Right hindlimb (tissue), 1 donor: ENCODE results near the gene IGSF3.
A peak's percentile ranks its signal among the peaks of the same experiment; 100 is the strongest.

Experiments used
- DNase-seq: peaks from one replicate; pipeline ENCODE4 v3.0.0-alpha.2; 2018

Gene IGSF3

GRCh38 chr1:116686175-116686574, 18.6 kb upstream of the IGSF3 start:
- DNase-seq = no peak

- DNase-seq = no peak
Measured at GRCh38 chr1:116684575-116684974, 17.0 kb upstream of the IGSF3 start.

- DNase-seq = no peak
Measured at GRCh38 chr1:116682641-116683221, 15.2 kb upstream of the IGSF3 start.

DNA sequence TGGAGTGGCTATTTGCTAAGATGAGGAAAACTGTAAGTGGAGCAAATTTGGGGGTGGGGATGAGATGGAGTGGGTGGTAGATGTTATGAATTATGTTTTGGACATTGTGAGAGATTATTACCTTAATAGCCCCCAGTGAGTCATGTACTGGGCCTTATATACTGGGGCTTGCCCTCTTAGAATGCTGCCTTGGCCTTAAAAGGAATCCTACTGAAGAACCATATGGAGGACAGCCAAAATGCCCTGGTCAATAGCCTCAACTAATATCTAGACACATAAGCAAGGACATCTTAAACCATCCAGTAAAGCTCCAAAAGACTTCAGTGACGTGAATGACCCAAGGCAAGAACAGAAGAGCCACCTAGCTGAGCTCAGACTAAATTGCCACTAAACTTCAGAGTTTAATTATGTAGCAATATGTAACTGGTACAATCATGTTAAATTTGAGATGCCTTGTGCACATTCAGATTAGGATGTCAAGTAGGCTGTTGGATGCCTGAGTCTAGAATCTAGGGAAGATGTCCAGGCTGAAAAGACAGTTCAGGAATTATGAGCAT, 13.9 kb upstream of the IGSF3 start:
- DNase-seq = no peak

GRCh38 chr1:116680752-116681151, 13.2 kb upstream of the IGSF3 start:
- no peak for DNase-seq

DNA sequence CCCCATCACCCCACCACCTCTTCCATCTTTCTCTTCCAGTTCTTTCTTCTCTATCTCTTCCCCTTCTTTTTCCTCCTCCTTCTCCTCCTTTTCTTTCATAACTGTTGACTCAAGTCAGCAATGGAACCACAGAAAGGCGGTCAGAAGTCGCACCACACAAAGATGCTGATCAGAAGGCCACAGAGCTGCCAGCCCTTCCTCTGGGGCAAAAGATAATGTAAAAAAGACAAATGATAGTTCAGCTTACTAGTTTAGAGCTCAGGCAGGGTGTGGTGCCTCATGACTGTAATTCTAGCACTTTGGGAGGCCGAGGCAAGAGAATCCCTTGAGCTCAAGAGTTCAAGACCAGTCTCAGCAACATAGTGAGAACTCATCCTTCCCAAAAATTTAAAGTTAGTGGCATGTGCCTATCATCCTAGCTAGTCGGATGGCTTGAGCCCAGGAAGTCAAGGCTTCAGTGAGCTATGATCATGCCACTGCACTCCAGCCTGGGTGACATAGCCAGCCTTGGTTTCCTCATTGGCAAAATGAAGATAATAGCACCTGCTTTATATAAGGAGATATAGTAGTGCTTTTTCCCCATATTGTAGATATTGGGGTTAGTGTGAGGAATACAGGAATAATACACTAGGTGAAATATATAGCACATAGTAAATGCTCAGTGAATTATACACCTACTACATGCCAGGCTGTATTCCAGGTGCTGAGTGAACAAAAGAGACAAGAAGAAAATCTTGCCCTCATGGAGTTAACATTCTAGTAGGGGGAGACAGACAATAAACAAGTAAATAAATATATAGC, 12.5 kb upstream of the IGSF3 start:
- DNase-seq = no peak

DNA sequence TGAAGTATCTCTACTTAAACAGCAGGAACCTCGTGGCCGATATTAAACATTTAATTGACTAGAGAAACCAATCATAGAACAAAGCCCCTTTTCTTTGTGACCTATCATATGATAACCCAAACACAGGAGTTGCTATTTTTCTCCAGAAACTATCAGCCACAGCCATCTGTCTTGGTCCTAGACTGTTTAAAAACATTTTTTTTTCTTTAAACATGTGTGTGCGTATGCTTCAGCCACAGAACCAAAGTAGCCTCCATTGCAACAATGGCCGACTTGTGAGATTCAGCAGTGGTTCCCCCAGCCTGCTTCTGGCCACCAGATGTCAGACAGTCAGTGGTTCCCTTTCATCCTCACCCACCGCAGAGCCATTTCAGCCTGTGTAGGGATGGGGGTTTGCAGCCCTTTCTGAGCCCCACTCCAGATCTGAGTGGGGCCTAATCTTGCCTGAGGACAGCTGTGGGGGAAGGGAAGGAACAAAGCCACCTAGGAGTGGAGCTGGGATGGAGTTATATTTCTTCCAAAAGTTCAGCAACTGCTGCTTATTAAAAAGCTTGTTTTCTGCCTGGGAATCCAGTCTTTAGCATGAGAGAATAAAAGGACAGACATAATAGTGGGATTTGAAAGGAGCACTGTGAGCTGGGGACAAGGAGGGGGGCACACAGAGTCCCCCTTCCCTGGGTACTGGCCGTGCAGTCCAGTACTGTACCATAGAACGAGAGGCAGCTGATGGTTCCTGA, 11.7 kb upstream of the IGSF3 start:
- no peak for DNase-seq

DNA sequence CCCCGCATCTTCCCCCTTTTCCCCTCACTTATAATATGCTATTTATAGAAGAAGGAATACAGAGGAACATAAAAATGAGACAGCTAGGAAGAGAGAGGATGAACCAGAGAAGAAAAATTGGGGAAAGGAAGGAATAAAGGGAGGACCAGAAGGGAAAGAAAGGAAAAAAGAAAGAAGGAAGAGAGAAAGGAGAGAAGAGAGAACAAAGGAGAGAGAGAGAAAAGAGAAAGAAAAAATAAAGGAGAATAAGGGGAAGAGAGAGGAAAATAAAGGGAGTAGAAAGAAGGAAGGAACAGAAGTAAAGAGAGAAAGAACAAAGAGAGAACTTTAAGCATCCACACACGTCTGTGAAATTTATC, 11.2 kb upstream of the IGSF3 start:
- DNase-seq = no peak

- DNase-seq = no peak
Measured at GRCh38 chr1:116677474-116678062, 10.0 kb upstream of the IGSF3 start.

- DNase-seq = no peak
Measured at GRCh38 chr1:116676291-116676690, 8.8 kb upstream of the IGSF3 start.

DNA sequence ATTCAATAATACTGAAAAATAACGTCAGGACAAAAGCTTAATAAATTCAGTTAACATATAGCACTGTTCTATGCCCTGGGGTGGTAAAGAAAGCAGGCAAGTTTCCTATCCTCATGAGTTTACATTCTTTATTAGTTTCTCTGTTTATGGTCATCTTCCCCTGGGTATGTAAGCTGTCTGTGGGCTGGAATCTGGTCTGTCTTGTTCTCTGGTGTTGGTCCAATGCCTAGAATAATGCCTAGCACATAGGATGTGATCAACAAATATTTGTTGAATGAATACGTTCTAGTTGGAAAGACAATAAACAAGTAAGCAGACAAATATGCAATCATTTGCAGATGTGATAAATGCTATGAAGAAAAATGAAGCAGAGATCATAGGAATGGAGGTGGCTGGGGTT, 7.2 kb upstream of the IGSF3 start:
- DNase-seq = no peak

DNA sequence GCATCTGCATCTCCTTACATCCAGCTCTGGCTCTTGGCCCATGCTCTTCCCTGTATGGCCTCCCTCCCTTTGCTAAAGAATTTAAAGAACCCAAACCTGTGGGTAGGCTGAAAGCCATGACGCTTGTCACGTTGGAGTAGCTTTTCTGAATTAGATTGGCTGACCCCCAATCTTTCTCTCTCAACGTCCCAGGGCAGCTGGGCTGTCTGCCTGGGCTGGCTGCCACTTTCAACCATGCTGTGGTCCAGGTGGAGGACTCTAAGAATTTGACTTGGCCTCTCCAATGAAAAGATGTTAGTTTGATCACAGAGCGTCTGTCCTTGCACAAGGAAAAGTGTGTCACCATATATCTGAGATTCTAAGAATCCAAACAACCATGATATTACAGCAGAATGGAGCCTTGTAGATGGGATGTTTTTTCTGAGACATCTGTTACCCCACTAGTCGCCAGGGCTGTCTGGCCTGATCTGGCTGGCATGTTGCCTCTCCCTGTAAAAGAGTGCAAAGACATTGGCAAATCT, 6.5 kb upstream of the IGSF3 start:
- DNase-seq = peak; percentile 93

GRCh38 chr1:116671912-116672311, 4.4 kb upstream of the IGSF3 start:
- DNase-seq = no peak

DNA sequence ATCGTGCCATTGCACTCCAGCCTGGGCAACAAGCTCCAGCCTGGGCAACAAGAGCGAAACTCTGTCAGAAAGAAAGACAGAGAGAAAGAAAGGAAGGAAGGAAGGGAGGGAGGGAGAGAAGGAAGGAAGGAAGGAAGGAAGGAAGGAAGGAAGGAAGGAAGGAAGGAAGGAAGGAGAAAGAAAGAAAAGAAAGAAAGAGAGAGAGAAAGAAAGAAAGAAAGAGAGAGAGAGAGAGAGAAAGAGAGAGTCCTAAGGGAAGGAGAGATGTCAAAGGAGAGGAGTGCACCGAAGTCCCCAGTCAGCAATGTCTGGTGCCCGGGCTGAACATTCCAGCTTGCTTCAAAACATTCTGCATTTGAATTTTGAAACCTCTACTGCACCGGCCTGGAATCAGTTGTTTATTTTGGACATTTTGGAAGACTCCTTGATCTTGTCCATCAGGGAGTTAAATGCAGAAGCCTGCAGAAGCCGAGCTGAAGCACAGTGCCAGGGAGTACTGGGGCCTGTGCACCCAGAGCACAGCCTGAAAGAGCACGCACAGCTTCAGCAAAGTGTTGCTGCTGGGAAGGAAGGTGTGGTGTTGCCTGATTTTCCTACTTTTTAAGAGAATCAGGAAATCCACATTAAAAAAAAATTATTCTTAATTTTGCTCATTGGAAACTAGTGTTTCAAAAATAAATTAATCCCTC, 3.7 kb upstream of the IGSF3 start:
- DNase-seq = peak; percentile 41

- DNase-seq = no peak
Measured at GRCh38 chr1:116668277-116668676, 744 bp upstream of the IGSF3 start.

DNA sequence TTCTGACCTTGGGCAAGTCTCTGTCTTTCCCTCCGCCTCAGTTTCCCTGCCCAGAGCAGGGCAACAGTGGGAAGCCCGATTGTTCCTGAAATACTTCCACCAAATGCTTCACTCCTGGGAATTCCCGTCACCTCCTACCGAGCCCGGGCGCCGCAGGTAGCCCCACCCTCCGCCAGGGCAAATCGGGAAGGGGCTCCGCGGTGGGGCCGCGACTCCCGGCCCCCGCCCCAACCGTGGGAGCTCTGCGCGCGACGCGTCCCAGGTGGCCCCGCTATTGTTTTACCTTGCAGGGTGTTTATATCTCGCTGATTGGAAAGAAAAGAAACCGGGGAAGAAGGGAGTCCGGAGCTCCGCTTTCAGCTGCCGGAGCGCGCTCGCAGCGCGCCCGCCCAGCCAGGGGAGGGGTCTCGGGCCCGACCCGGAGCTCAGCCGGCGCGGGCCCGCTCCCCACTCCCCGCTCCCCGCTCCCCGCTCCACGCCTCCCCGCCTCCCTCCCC, 407 bp downstream of the IGSF3 start:
- peak; percentile 35 for DNase-seq

DNA sequence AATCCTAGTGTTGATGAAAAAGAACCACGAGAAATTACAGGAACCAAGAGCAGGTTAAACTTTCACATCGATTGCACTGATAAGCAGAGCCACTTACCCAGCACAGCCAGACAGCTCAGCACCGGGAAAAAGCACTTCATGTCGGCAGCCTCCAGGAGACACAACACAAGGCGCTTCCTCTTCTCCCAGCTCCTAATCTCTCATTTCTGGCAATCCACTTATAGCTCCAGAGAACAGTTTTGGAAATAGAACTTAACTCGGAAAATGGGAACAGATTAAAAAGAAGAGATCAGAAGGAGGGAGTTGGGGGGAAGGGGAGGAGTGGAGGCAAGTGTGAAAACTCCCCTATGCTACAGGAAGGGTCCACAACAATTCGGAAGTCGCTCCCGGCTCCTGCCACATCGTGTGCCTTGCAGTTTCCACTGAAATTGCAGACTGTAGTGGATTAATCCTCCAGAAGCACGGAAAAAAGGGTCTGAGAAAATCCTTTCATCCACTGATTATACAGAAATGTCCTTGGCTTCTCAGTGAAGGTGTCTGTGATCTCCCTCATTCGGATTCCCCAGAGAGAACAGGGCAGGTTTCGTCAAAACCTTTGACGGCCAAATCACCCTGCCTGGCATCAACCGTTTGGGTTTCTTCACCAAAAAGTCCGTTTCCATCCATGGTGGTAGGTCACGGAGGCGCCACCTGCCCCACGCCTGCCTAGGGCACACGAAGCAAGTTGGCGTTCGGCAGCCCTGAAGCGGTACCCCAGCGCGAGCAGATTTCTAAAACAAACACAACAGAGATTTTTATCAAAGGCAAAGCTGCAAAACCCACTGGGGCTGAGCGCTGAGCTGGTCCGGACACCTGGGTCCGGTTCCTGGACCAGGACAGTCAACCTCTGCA, 1.1 kb downstream of the IGSF3 start:
- DNase-seq = no peak

GRCh38 chr1:116664978-116665371, 2.6 kb downstream of the IGSF3 start:
- DNase-seq = no peak

GRCh38 chr1:116664366-116664977, 3.1 kb downstream of the IGSF3 start:
- no peak for DNase-seq

GRCh38 chr1:116663821-116664220, 3.7 kb downstream of the IGSF3 start:
- no peak for DNase-seq

DNA sequence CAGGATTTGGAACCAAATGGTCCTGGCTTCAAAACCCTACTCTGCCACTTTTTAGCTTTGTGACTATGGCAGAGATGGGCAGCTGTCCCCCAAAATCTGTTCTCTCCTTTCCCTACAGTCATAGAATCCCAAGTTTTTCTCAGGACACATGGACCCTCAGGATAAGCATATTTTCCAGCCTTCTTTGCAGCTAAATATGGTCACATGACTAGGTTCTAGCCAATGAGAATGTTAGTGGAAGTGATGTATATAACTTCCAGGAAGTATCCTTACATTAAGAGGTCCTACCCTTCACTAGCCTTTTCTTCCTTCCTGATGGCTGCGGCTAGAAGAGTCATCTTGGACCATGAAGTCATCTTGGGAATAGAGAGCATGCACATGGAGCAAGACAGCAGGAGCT, 5.9 kb downstream of the IGSF3 start:
- DNase-seq = no peak
